ENCODE data around the gene SOHLH1.

- TF ChIP-seq TP53 (CRISPR knock-in tag; IDR thresholded peaks at IDR 0.05) (no peak), ZNF232 (CRISPR knock-in tag; IDR thresholded peaks at IDR 0.05) (no peak), NFYB (CRISPR knock-in tag; conservative IDR thresholded peaks at IDR 0.05; ENCODE audit: low read depth) (no peak), SP1 (CRISPR knock-in tag; conservative IDR thresholded peaks at IDR 0.05) (no peak), NR1H2 (CRISPR knock-in tag; IDR thresholded peaks at IDR 0.05) (no peak), CREM (CRISPR knock-in tag; IDR thresholded peaks at IDR 0.05) (no peak)
- TF ChIP-seq, protein P1, sequence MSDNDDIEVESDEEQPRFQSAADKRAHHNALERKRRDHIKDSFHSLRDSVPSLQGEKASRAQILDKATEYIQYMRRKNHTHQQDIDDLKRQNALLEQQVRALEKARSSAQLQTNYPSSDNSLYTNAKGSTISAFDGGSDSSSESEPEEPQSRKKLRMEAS (CRISPR knock-in tag; IDR thresholded peaks at IDR 0.05): no peak
- TF ChIP-seq, protein P2, sequence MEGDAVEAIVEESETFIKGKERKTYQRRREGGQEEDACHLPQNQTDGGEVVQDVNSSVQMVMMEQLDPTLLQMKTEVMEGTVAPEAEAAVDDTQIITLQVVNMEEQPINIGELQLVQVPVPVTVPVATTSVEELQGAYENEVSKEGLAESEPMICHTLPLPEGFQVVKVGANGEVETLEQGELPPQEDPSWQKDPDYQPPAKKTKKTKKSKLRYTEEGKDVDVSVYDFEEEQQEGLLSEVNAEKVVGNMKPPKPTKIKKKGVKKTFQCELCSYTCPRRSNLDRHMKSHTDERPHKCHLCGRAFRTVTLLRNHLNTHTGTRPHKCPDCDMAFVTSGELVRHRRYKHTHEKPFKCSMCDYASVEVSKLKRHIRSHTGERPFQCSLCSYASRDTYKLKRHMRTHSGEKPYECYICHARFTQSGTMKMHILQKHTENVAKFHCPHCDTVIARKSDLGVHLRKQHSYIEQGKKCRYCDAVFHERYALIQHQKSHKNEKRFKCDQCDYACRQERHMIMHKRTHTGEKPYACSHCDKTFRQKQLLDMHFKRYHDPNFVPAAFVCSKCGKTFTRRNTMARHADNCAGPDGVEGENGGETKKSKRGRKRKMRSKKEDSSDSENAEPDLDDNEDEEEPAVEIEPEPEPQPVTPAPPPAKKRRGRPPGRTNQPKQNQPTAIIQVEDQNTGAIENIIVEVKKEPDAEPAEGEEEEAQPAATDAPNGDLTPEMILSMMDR (IDR thresholded peaks at IDR 0.05): no peak
Measured at GRCh38 chr9:135736272-135736978, 37.1 kb upstream of the SOHLH1 start.

Data from WTC11 (cell line).